Measurements from ENCODE around the gene PADI2.

PADI2 gene

GRCh38 chr1:17119076-17119772 is at the start of gene PADI2:
PADI2 (minus strand) TSS chr1:17119451; CDS start chr1:17119371, 80 bp downstream.
- DNase-seq, result no peak

GRCh38 chr1:17168091-17168876 is 49.0 kb upstream of the PADI2 start:
- DNase-seq, result no peak

GRCh38 chr1:17167786-17168090 is 48.5 kb upstream of the PADI2 start:
- DNase-seq, result no peak

GRCh38 chr1:17167041-17167785 is 48.0 kb upstream of the PADI2 start:
- no peak for DNase-seq

- no peak for DNase-seq
Observed at GRCh38 chr1:17165823-17166222, 46.6 kb upstream of the PADI2 start.

- no peak for DNase-seq
Observed at GRCh38 chr1:17163789-17164666, 44.8 kb upstream of the PADI2 start.

GRCh38 chr1:17163371-17163770 is 44.1 kb upstream of the PADI2 start:
- no peak for DNase-seq

- DNase-seq, result no peak
Observed at GRCh38 chr1:17162941-17163340, 43.7 kb upstream of the PADI2 start.

- DNase-seq, result no peak
Observed at GRCh38 chr1:17161926-17162800, 42.9 kb upstream of the PADI2 start.

GRCh38 chr1:17161137-17161740 is 42.0 kb upstream of the PADI2 start:
- no peak for DNase-seq

- no peak for DNase-seq
Observed at GRCh38 chr1:17158961-17159360, 39.7 kb upstream of the PADI2 start.

- DNase-seq, result no peak
Observed at GRCh38 chr1:17156108-17156507, 36.9 kb upstream of the PADI2 start.

GRCh38 chr1:17155257-17155920 is 36.1 kb upstream of the PADI2 start:
- DNase-seq, result no peak

GRCh38 chr1:17149771-17150170 is 30.5 kb upstream of the PADI2 start:
- DNase-seq, result no peak

- no peak for DNase-seq
Observed at GRCh38 chr1:17148950-17149608, 29.8 kb upstream of the PADI2 start.

GRCh38 chr1:17145648-17146047 is 26.4 kb upstream of the PADI2 start:
- no peak for DNase-seq

GRCh38 chr1:17143760-17144159 is 24.5 kb upstream of the PADI2 start:
- DNase-seq, result no peak

GRCh38 chr1:17141441-17142197 is 22.4 kb upstream of the PADI2 start:
- DNase-seq, result no peak

GRCh38 chr1:17140279-17140678 is 21.0 kb upstream of the PADI2 start:
- no peak for DNase-seq

Measured in NCI-H2107 (cell line).